Caki2 (cell line): ENCODE data around the gene PIEZO2. TPM values are rescaled to one million over a fixed set of nuclear protein-coding genes. Genes with fewer than 3 reads are reported as not detected.
"Not testable (repeated sequence)": the region's sequence is repeated elsewhere in the genome, so short reads cannot be mapped to it uniquely, and the experiment has no call there.

Source experiments
- DNase-seq: peaks from one replicate; pipeline ENCODE4 v3.0.0-alpha.2; 2015; ENCODE audit warnings: low read depth
- in situ Hi-C: cut with HindIII; loops from 2 replicates; pipeline ENCODE4 v1.10.0; 2016; ENCODE audit warnings: low sequenced_read_pairs, low pct_unique_long_range_greater_than_20kb, mixed read lengths
- total RNA-seq: library from RNA; depleted of rRNA; stranded (reverse); fragments of >200 nt; shearing (Covaris generic); gene quantifications from 2 replicates; pipeline ENCODE4 v1.2.3, GENCODE V29; 2014; ENCODE audit warnings: low replicate concordance; rRNA removed

The PIEZO2 gene
- total RNA-seq: 2.8 and 9.4 TPM in 2 replicates

DNA sequence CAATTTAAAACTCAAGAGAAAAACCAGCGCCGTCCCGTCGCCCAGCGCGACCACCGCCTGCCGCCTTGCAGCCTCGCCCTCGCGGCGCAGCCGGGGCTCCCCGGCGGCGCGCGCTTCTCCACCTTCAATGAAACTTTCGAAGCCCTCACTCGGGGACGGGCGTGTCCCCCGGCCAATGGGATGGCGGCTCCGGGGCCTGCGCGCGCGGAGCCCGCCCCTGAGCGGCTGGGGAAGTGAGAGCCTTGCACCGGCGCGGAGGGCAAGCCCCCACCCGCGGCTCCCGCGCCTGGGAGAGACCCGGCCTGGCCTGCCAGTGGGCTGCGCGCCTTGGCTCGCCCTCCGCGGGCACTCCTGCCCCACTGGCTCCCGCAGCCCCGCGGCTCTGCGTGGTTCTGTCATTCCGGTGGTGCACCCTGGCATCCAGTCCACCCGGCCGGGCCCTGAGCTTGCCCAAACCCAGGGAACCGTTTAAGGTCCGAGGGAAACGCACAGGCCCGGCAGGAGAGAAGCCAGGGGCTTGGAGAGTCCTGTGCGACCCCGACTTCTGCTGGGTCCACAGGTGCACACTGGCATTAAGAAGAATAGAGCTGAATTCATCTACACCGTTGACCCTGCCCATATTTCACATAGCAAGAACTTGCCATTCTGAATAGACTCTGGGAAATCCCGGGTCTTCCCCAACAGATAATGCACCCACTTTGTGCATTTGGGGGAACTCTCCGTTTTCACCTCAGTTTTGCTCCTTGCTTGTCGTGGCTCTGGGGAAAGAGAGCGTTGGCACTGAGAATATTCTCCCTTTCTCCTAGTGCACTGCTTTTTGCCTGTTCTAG lies at the start of gene PIEZO2:
Gene PIEZO2, minus strand, starts transcription at position 129 of the 830 bp plus-strand sequence. CDS start 981 bp downstream, outside the sequence.
- DNase-seq: peak; percentile 78
- in situ Hi-C loops: no loop called here

- in situ Hi-C loops: no loop called here
- no peak for DNase-seq
These were observed 34.3 kb upstream of the PIEZO2 start for GRCh38 chr18:11183637-11184036.

GRCh38 chr18:11181629-11182028 lies 32.3 kb upstream of the PIEZO2 start:
- DNase-seq, in situ Hi-C loops: not testable (repeated sequence)

GRCh38 chr18:11179959-11180519 lies 30.7 kb upstream of the PIEZO2 start:
- in situ Hi-C loops: no loop called here
- DNase-seq: no peak

- no peak for DNase-seq
- in situ Hi-C loops: no loop called here
These were observed 29.7 kb upstream of the PIEZO2 start for GRCh38 chr18:11178951-11179549.

DNA sequence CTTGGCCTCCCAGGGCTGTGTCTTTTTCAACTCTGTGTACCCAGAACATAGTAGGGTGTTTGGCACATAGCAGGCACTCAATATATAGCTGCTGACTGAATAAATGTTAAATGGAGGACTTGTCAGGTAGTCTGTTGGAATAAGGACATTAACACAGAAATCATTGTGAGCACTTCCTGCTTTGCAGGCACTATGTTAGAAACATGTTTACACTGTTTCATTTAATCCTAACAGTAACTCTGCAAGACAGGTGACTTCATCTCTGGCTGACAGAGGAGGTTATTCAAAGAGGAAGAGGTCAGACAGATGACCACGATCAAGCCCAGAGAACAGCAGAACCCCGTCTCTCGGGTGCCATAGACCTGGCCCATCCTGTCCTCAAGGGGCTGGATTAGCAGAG lies 28.0 kb upstream of the PIEZO2 start:
- in situ Hi-C loops: no loop called here
- DNase-seq: no peak

GRCh38 chr18:11176481-11176881 lies 27.1 kb upstream of the PIEZO2 start:
- in situ Hi-C loops: no loop called here
- DNase-seq: peak; percentile 8

DNA sequence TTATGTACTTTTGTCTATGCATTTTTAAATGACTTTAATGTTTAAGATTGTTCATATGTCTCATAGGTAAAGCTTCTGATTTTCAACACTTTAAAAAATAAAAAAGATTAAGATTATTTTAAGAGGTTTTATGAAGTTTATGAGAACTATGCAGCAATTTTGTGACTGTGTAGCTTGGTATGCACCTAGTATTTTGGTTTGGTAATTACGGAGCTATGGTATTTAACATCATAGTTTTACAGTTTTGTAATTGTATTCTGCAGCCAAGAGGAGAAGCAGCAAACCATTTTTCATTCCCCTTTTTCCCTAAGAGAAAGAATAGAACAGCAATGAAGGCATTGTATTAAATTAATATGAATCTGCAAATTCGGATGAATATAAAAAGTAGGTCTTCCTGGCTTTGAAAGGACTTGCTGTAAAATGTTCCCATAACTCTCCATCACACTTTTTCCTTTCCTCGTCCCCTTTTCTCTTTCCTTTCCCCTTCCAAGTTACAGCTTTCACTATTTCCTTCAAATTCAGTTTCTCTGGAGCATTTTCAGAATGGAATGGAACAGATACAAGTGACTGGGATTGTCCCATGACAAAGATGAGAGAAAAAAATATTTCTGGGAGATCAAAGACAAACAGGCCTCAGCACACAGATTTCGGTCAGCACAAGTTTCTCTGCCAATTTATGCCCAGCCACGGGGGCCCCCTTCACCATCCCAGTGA lies 26.1 kb upstream of the PIEZO2 start:
- no peak for DNase-seq
- in situ Hi-C loops: no loop called here

- in situ Hi-C loops: not testable (repeated sequence)
These were observed 24.8 kb upstream of the PIEZO2 start for GRCh38 chr18:11174179-11174578.

GRCh38 chr18:11167778-11168177 lies 18.4 kb upstream of the PIEZO2 start:
- DNase-seq: no peak
- in situ Hi-C loops: no loop called here

More at GRCh38 chr18:11174179-11174578, 24.8 kb upstream of the PIEZO2 start:
- not testable (repeated sequence) for DNase-seq

- in situ Hi-C loops: no loop called here
- DNase-seq: no peak
These were observed 16.6 kb upstream of the PIEZO2 start for GRCh38 chr18:11165952-11166351.

DNA sequence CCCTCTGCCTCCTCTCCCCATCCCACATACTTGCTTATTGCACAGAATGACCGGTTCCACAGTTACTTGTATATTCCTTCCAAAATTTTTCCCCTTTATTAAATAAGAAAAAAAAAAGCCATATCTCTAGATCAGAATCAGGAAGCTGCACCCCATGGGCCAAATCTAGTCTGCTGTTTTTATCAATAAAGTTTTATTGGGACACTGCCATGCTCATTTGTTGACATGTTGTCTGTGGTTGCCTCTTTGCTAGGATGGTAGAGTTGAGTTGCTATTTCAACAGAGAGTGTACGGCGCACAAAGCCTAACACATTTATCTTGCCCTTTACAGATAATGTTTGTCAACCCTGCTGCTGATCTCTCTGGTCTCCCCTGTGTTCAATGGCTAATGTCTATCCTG lies 15.8 kb upstream of the PIEZO2 start:
- in situ Hi-C loops: no loop called here

DNA sequence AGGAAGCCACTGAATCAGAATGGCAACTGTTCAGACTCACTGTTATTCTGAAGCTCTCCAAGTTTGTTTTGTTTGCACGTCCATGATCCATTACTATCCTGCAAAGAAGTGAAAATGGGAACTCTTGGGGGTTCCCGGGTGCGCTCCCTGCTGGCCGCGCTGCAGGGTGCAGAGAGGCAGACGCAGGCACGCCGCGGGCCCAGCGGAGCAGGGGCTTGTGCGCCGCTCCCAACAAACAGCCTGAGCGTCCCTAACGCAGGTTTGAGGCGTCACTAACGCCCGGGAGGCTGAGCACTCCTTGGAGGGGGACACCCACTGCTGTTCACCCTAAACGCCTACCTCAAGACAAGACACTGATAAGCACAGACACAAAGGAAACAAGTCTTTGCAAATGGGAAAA lies 14.3 kb upstream of the PIEZO2 start:
- no peak for DNase-seq
- in situ Hi-C loops: no loop called here

More for the DNA sequence above, 15.8 kb upstream of the PIEZO2 start:
- DNase-seq: no peak

DNA sequence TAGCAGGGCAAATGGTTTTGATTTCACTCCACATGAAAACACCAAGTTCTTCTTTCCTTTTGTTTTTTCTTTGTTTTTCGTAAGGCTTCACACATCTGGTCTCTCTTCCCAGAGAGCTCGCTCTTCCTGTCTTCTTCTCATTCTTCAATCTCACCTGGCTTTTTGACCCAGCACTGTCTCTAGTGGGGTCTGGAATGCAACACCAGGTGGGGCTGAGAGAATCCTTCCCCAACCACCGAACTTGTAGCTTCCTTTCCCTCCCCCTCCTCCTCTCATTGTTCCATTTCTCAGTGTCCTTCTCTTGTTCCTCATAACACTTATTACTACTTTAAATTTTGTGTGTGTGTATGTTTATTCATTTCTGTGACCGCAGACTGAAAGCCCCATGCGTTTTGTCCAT lies 13.5 kb upstream of the PIEZO2 start:
- no peak for DNase-seq
- in situ Hi-C loops: no loop called here

GRCh38 chr18:11162462-11162861 lies 13.1 kb upstream of the PIEZO2 start:
- in situ Hi-C loops: no loop called here
- DNase-seq: no peak

DNA sequence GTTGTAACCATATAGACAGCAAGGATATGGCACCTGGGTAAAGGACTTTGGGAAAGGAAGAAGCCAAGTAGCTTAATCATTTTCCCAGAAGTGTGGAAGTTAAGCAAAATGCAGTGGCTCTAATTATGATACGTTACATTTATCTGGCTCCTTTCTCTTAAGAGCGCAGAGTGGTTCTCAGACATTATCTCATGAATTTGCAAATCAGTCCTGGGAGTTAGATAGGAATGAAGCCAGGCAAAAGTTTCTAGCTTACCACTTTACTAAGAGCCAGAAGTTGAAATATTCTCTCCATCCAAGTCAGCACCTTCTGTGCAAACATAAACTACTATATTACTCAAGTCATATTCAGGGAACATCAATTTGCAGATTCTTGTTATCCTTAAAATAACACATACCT lies 10.9 kb upstream of the PIEZO2 start:
- no peak for DNase-seq
- in situ Hi-C loops: no loop called here

GRCh38 chr18:11159844-11160243 lies 10.5 kb upstream of the PIEZO2 start:
- in situ Hi-C loops: no loop called here
- DNase-seq: no peak

GRCh38 chr18:11156978-11157377 lies 7.6 kb upstream of the PIEZO2 start:
- in situ Hi-C loops: no loop called here
- no peak for DNase-seq
